Kidney epithelial cell (primary cell): ENCODE results near the gene DMKN. TPM values are rescaled to one million over a fixed set of nuclear protein-coding genes. Genes with fewer than 3 reads are reported as not detected.

Source experiments
- DNase-seq: peaks from one replicate; pipeline ENCODE4 v3.0.0-alpha.2; 2010; ENCODE audit warnings: low read depth
- H3K27me3 ChIP-seq: 2 replicates; pipeline ENCODE4 v1.6.0; 2011; ENCODE audit warnings: low read length; ENCODE audit not compliant: control insufficient read depth, insufficient read depth
- H3K36me3 ChIP-seq: 2 replicates; pipeline ENCODE4 v1.5.1; 2011; ENCODE audit warnings: low read length; ENCODE audit not compliant: control insufficient read depth, insufficient read depth
- H3K4me3 ChIP-seq: 2 replicates; pipeline ENCODE4 v1.5.1; 2011; ENCODE audit warnings: low read depth, mild to moderate bottlenecking, control low read depth, low read length
- CTCF ChIP-seq: IDR thresholded peaks from 2 replicates; pipeline ENCODE4 v1.5.1; 2011; ENCODE audit warnings: mild to moderate bottlenecking, moderate library complexity, low read length, control low read depth, inconsistent platforms; ENCODE audit not compliant: insufficient read depth, poor library complexity, severe bottlenecking
- total RNA-seq: library from RNA; depleted of rRNA; stranded (reverse); fragments of >200 nt; gene quantifications from 2 replicates; pipeline ENCODE4 v1.2.3, GENCODE V29; 2015

DMKN gene
- total RNA-seq, 1 donor from 2014 or later = 266 TPM

- no peak for TF ChIP-seq CTCF
- peak within 1 kb of the TSS; percentile 79 for H3K4me3 ChIP-seq
- DNase-seq = peak; percentile 55
- H3K27me3 ChIP-seq = no peaks in the 10 kb centered on the region
- peaks cover 1% of the 10 kb centered on the region for H3K36me3 ChIP-seq
These were observed 31.8 kb upstream of the DMKN start, which contains the start of gene TMEM147 for GRCh38 chr19:35545001-35545854. TSS of gene TMEM147 (plus strand) at chr19:35545626. CDS start at chr19:35545740, 114 bp downstream.

- no peaks in the 10 kb centered on the region for H3K36me3 ChIP-seq
- TF ChIP-seq CTCF = no peak
These were observed 30.8 kb upstream of the DMKN start for GRCh38 chr19:35544110-35544802.

GRCh38 chr19:35543280-35544109, 30.0 kb upstream of the DMKN start:
- no peaks in the 10 kb centered on the region for H3K36me3 ChIP-seq
- no peak overlapping the region for H3K4me3 ChIP-seq
- TF ChIP-seq CTCF = no peak
- no peak for DNase-seq
- no peaks in the 10 kb centered on the region for H3K27me3 ChIP-seq

More at GRCh38 chr19:35544110-35544802, 30.8 kb upstream of the DMKN start:
- Histone ChIP-seq H3K4me3 (peak overlapping the region; percentile 79), H3K27me3 (no peaks in the 10 kb centered on the region)
- DNase-seq = no peak

GRCh38 chr19:35542209-35542608, 28.8 kb upstream of the DMKN start:
- no peaks in the 10 kb centered on the region for H3K36me3 ChIP-seq
- H3K27me3 ChIP-seq = no peaks in the 10 kb centered on the region

More at GRCh38 chr19:35542209-35542608, 28.8 kb upstream of the DMKN start:
- H3K4me3 ChIP-seq = no peak overlapping the region
- DNase-seq = no peak
- TF ChIP-seq CTCF = no peak
